OCI-LY7 (cell line): ENCODE data around the gene SPSB3. TPM values are rescaled to one million over a fixed set of nuclear protein-coding genes. Genes with fewer than 3 reads are reported as not detected.

Experiments used
- BruUV-seq: library from RNA; stranded (reverse); fragments of 400-500 nt; replicated peaks from 2 replicates; lab custom pipeline; 2021; lab: Mats Ljungman, UMichigan
- CTCF ChIA-PET: fragments of 300-600 bp; sonication (Branson Sonifier 250); formaldehyde crosslinking; loops from one replicate; lab custom pipeline; 2022; ENCODE audit warnings: antibody characterized with exemption; ENCODE audit not compliant: unreplicated experiment; lab: Charles Lee
- POLR2A ChIA-PET: fragments of 300-600 bp; sonication (Branson Sonifier 250); formaldehyde crosslinking; loops from one replicate; lab custom pipeline; 2022; ENCODE audit warnings: antibody characterized with exemption; lab: Charles Lee
- DNase-seq: peaks from one replicate; pipeline ENCODE4 v3.0.0-alpha.2; 2015; ENCODE audit warnings: low spot score
- H2AFZ ChIP-seq: fragments of 200-600 bp; sonication (generic), shearing (Covaris generic); 2 replicates; pipeline ENCODE4 v1.6.1; 2014; ENCODE audit warnings: mild to moderate bottlenecking, antibody characterized with exemption, low read length, moderate library complexity
- H3K27ac ChIP-seq: fragments of 200-600 bp; sonication (generic); 2 replicates; pipeline ENCODE4 v1.5.1; 2014; ENCODE audit warnings: mixed run types, low read depth, mild to moderate bottlenecking, moderate library complexity, low read length, inconsistent platforms; ENCODE audit not compliant: poor library complexity, severe bottlenecking
- H3K36me3 ChIP-seq: fragments of 200-600 bp; sonication (generic); 2 replicates; pipeline ENCODE4 v1.6.1; 2014; ENCODE audit warnings: mild to moderate bottlenecking, antibody characterized with exemption, low read length, moderate library complexity, mixed read lengths; ENCODE audit not compliant: insufficient read depth
- H3K4me1 ChIP-seq: fragments of 200-600 bp; sonication (generic); 2 replicates; pipeline ENCODE4 v1.5.1; 2014; ENCODE audit warnings: mild to moderate bottlenecking, low read length; ENCODE audit not compliant: insufficient read depth, poor library complexity, severe bottlenecking
- H3K4me2 ChIP-seq: fragments of 200-600 bp; sonication (generic); 2 replicates; pipeline ENCODE4 v1.6.1; 2014; ENCODE audit warnings: mild to moderate bottlenecking, low read length
- H3K4me3 ChIP-seq: fragments of 200-600 bp; sonication (generic); 2 replicates; pipeline ENCODE4 v1.5.1; 2014; ENCODE audit warnings: mild to moderate bottlenecking, low read depth, low read length; ENCODE audit not compliant: poor library complexity, severe bottlenecking
- H3K79me2 ChIP-seq: fragments of 200-600 bp; sonication (generic); 2 replicates; pipeline ENCODE4 v1.6.1; 2016; ENCODE audit warnings: low read depth, mild to moderate bottlenecking, low read length, moderate library complexity, mixed read lengths; ENCODE audit not compliant: insufficient read depth
- H3K9me2 ChIP-seq: fragments of 200-600 bp; sonication (generic); 2 replicates; pipeline ENCODE4 v1.6.1; 2016; ENCODE audit warnings: mild to moderate bottlenecking, low read length, mixed read lengths; ENCODE audit not compliant: insufficient read depth
- H3K9me3 ChIP-seq: fragments of 200-600 bp; sonication (generic); 2 replicates; pipeline ENCODE4 v1.6.1; 2014; ENCODE audit warnings: mild to moderate bottlenecking, mixed run types, low read length, mixed read lengths
- H4K20me1 ChIP-seq: fragments of 200-600 bp; sonication (generic); 2 replicates; pipeline ENCODE4 v1.6.1; 2014; ENCODE audit warnings: mild to moderate bottlenecking, antibody characterized with exemption, low read length, moderate library complexity, mixed read lengths; ENCODE audit not compliant: insufficient read depth
- EZH2phosphoT487 ChIP-seq: fragments of 200-600 bp; sonication (generic); IDR thresholded peaks from 2 replicates; pipeline ENCODE4 v1.6.1; 2018; ENCODE audit warnings: low read depth, borderline replicate concordance, mild to moderate bottlenecking, mixed run types, antibody characterized with exemption, low read length, moderate library complexity, mixed read lengths
- intact Hi-C: fragments of 100-400 bp; cut with micrococcal nuclease; formaldehyde crosslinking; loops from one replicate; pipeline ENCODE4 v1.10.0; 2022; ENCODE audit not compliant: unreplicated experiment
- total RNA-seq, 2 experiments: library from RNA; depleted of rRNA in 1 of 2; stranded (reverse); fragments of >200 nt in 1 of 2; shearing (Covaris generic) in 1 of 2; gene quantifications; 2 replicates each; pipeline ENCODE4 v1.2.3, GENCODE V29; 2014 to 2022
- TF ChIP-seq, protein P1 (sequence below): fragments of 200-600 bp; sonication (generic); conservative IDR thresholded peaks from 2 replicates; pipeline ENCODE4 v1.5.1; 2014; ENCODE audit warnings: mild to moderate bottlenecking, antibody characterized with exemption, low read length, moderate library complexity, mixed read lengths

The SPSB3 gene
- total RNA-seq, 2 experiments from 2014 or later: 33.6 to 52.4 TPM

DNA sequence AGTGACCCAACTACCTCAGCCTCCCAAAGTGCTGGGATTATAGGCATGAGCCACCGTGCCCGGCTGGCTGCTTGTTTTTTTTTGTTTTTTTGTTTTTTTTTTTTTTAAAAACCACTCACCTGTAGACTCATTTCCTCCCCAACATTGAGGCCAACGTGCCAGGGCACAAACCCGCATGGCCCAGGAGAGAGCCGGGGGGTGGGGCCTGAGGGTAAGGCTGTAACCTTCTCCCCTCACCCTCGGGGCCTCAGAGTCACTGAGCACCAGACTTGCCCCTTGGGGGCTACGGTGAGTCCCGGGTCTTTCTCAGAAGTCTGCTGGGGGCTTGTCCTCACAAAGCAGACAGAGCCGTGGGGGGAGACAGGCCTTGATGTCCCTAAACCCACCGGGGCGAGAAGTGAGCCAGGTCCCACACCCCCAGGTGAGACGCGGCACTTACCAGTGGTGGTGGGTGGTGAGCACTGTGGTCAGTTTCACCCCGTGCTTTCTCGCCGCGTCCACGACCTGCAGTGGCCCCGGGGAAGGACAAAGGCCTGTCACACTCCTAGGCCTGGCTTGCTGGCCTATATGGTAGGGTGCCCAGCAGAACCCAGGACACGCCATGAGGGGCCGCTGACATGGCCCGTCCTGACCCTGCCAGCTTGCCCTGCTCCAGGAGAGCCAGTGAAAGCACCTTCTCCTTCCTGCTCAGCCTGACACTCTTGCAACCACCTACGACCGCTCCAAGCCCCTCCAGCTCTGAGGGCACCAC lies 39.7 kb upstream of the SPSB3 start:
- no peak overlapping the region for H3K27ac ChIP-seq
- no peak overlapping the region for H2AFZ ChIP-seq
- peaks cover 4% of the 10 kb centered on the region for H3K4me1 ChIP-seq
- H3K79me2 ChIP-seq: no peaks in the 10 kb centered on the region
- POLR2A ChIA-PET: no interaction called here
- H3K9me3 ChIP-seq: no peaks in the 10 kb centered on the region
- BruUV-seq: no TSS peak
- H3K4me2 ChIP-seq: no peak overlapping the region
- H3K36me3 ChIP-seq: no peaks in the 10 kb centered on the region
- TF ChIP-seq, protein P1, sequence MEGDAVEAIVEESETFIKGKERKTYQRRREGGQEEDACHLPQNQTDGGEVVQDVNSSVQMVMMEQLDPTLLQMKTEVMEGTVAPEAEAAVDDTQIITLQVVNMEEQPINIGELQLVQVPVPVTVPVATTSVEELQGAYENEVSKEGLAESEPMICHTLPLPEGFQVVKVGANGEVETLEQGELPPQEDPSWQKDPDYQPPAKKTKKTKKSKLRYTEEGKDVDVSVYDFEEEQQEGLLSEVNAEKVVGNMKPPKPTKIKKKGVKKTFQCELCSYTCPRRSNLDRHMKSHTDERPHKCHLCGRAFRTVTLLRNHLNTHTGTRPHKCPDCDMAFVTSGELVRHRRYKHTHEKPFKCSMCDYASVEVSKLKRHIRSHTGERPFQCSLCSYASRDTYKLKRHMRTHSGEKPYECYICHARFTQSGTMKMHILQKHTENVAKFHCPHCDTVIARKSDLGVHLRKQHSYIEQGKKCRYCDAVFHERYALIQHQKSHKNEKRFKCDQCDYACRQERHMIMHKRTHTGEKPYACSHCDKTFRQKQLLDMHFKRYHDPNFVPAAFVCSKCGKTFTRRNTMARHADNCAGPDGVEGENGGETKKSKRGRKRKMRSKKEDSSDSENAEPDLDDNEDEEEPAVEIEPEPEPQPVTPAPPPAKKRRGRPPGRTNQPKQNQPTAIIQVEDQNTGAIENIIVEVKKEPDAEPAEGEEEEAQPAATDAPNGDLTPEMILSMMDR: no peak
- no peak for TF ChIP-seq EZH2phosphoT487
- H4K20me1 ChIP-seq: no peaks in the 10 kb centered on the region
- H3K9me2 ChIP-seq: no peaks in the 10 kb centered on the region
- DNase-seq: no peak
- intact Hi-C loops: no loop called here
- CTCF ChIA-PET: interaction anchor here (0.6 kb wide), 1 partner anchor 107 kb away, joined by 3 read pairs; no protein-coding TSS in a partner anchor
- H3K4me3 ChIP-seq: no peak overlapping the region

DNA sequence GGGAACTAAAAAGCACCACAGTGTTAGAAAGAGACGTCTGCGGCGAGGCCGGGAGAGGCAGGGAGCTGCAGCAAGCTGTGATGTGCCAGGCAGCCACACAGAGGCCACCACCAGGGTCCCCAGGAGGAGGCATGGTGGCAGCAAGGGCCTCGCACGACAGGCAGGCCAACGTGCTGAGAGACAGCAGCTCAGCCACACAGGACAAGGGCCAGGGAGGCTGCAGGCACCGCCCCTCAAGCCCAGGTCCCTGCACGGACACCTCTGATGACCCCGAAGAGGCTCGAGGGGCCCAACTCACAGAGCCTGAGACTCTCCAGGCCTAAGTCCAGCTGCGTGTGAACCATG lies 38.5 kb upstream of the SPSB3 start:
- peaks cover 4% of the 10 kb centered on the region for H3K4me1 ChIP-seq
- H3K79me2 ChIP-seq: no peaks in the 10 kb centered on the region
- ChIA-PET CTCF (no interaction called here), POLR2A (no interaction called here)
- H3K36me3 ChIP-seq: no peaks in the 10 kb centered on the region
- H2AFZ ChIP-seq: no peak overlapping the region
- no peak overlapping the region for H3K4me2 ChIP-seq
- intact Hi-C loops: no loop called here
- H3K9me3 ChIP-seq: no peaks in the 10 kb centered on the region
- no peak overlapping the region for H3K4me3 ChIP-seq
- no TSS peak for BruUV-seq
- H4K20me1 ChIP-seq: no peaks in the 10 kb centered on the region
- no peaks in the 10 kb centered on the region for H3K9me2 ChIP-seq
- DNase-seq: no peak
- TF ChIP-seq, protein P1: no peak
- no peak for TF ChIP-seq EZH2phosphoT487
- H3K27ac ChIP-seq: no peak overlapping the region

DNA sequence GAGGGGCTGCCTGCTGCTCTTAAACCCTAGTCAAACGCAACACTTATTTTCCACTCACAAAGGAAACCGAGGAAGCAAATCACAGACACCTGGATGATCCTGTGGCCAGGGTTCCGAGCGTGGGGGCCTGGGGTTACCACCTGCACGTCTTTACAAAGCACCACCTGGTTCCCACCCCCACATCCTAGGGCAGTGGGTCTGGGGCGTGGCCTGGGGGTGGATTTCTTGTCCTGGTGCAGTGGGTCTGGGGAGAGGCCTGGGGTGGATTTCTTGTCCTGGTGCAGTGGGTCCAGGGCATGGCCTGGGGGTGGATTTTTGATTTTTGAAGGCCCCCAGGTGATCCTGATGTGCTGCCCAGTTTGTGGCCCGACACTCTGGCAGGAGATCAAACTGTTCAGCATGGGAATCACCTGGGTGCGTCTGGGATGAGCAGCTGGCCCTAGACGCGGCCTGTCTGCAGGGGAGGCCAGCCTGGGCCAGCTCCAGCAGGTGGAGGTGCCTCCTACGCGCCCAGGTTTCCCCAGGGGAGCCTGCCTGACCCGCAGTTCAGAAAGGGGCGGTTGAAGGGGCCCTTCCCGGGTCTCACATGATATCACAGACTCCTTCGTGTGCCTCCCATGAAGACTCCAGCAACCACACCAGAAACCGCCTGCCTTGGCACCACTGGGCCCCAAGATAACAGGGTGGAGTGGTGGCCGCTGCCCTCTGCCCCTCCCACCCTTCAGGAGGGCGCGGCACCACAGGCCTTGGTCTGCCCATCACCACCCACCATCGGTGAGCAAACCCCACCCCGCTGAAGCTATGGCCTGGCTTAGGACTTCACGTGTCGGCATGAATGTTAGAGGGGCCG lies 38.0 kb upstream of the SPSB3 start:
- Histone ChIP-seq H3K9me3 (no peaks in the 10 kb centered on the region), H4K20me1 (no peaks in the 10 kb centered on the region), H2AFZ (no peak overlapping the region), H3K4me3 (no peak overlapping the region), H3K9me2 (no peaks in the 10 kb centered on the region), H3K27ac (no peak overlapping the region), H3K4me1 (peaks cover 4% of the 10 kb centered on the region), H3K4me2 (no peak overlapping the region), H3K79me2 (no peaks in the 10 kb centered on the region), H3K36me3 (no peaks in the 10 kb centered on the region)
- intact Hi-C loops: no loop called here
- DNase-seq: no peak
- ChIA-PET CTCF (no interaction called here), POLR2A (no interaction called here)
- no TSS peak for BruUV-seq
- TF ChIP-seq EZH2phosphoT487: no peak
- TF ChIP-seq, protein P1: no peak
